HCT116 (cell line): Measurements from ENCODE around the gene MRPL9. TPM values are rescaled to one million over a fixed set of nuclear protein-coding genes. Genes with fewer than 3 reads are reported as not detected.
"Not testable (repeated sequence)": the region's sequence is repeated elsewhere in the genome, so short reads cannot be mapped to it uniquely, and the experiment has no call there.

Experiments used
- ATAC-seq: fragments of 200-7000 bp; cut with Tn5 transposase; 2 replicates; pipeline ENCODE4 v1.9.1; 2020; ENCODE audit warnings: mild to moderate bottlenecking, moderate library complexity
- BruUV-seq: library from RNA; stranded (reverse); fragments of 400-500 nt; replicated peaks from 2 replicates; lab custom pipeline; 2021; lab: Mats Ljungman, UMichigan
- CTCF ChIA-PET: fragments of 300-600 bp; sonication (Branson Sonifier 250); formaldehyde crosslinking; loops from one replicate; lab custom pipeline; 2021; ENCODE audit warnings: antibody characterized with exemption; lab: Charles Lee
- POLR2A ChIA-PET: fragments of 300-600, 350-600 bp; sonication (Branson Sonifier 250); formaldehyde crosslinking; loops from one replicate; lab custom pipeline; 2021; ENCODE audit warnings: antibody characterized with exemption; lab: Charles Lee
- RAD21 ChIA-PET, 2 experiments: fragments of 300-600 bp; sonication (Branson Sonifier 250); formaldehyde crosslinking; loops; one replicate each; lab custom pipeline; 2023; ENCODE audit warnings: low total read pairs in 2 of 2; ENCODE audit not compliant: uncharacterized antibody in 2 of 2, unreplicated experiment in 2 of 2, low non-redundant PET in 1 of 2; lab: Charles Lee
- DNase-seq: peaks from one replicate; pipeline ENCODE4 v3.0.0-alpha.2; 2010; ENCODE audit warnings: low read depth, low spot score
- H2AFZ ChIP-seq: fragments of 200-600 bp; shearing (Covaris generic), sonication (generic); 2 replicates; pipeline ENCODE4 v1.6.1; 2017; ENCODE audit warnings: low read depth, mixed run types, mixed read lengths, antibody characterized with exemption, low read length; ENCODE audit not compliant: poor library complexity, severe bottlenecking
- H3K27ac ChIP-seq: 2 replicates; pipeline ENCODE4 v1.5.1; 2012; ENCODE audit warnings: low read depth, low read length
- H3K27me3 ChIP-seq: fragments of 200-600 bp; sonication (generic); 2 replicates; pipeline ENCODE4 v1.6.1; 2016; ENCODE audit warnings: mixed run types, low read length, mixed read lengths; ENCODE audit not compliant: insufficient read depth
- H3K36me3 ChIP-seq, 2 experiments: fragments of 200-500 bp in 1 of 2; fragments of 200-600 bp in 1 of 2; sonication (Bioruptor generic) in 1 of 2; sonication (generic) in 1 of 2; 2 replicates each; pipeline versions ENCODE4 v1.5.1 to v1.6.1; 2014 to 2016; ENCODE audit warnings: low read length in 2 of 2, inconsistent platforms in 1 of 2, mixed read lengths in 1 of 2, mixed run types in 1 of 2; ENCODE audit not compliant: insufficient read depth in 2 of 2, control insufficient read depth in 1 of 2
- H3K4me1 ChIP-seq, 2 experiments: fragments of 200-600 bp in 1 of 2; sonication (generic) in 1 of 2; 2 replicates each; pipeline versions ENCODE4 v1.5.1 to v1.6.1; 2012 to 2017; ENCODE audit warnings: low read length in 2 of 2, inconsistent platforms in 1 of 2, mild to moderate bottlenecking in 1 of 2, mixed read lengths in 1 of 2, mixed run types in 1 of 2, moderate library complexity in 1 of 2; ENCODE audit not compliant: insufficient read depth in 2 of 2, control insufficient read depth in 1 of 2
- H3K4me2 ChIP-seq: fragments of 200-600 bp; sonication (generic); 2 replicates; pipeline ENCODE4 v1.6.1; 2017; ENCODE audit warnings: mixed run types, low read length, mixed read lengths
- H3K4me3 ChIP-seq, 2 experiments: fragments of 200-600 bp in 1 of 2; sonication (generic) in 1 of 2; replicated peaks in 1 of 2; 2 replicates each; pipeline ENCODE4 v1.5.1; 2011 to 2016; ENCODE audit warnings: low read length in 2 of 2, control low read depth in 1 of 2, low read depth in 1 of 2, mild to moderate bottlenecking in 1 of 2, mixed read lengths in 1 of 2, mixed run types in 1 of 2
- H3K79me2 ChIP-seq: fragments of 200-600 bp; sonication (generic); 2 replicates; pipeline ENCODE4 v1.6.1; 2017; ENCODE audit warnings: mild to moderate bottlenecking, mixed run types, low read length, moderate library complexity, mixed read lengths; ENCODE audit not compliant: insufficient read depth
- H3K9ac ChIP-seq: fragments of 200-600 bp; sonication (generic); 2 replicates; pipeline ENCODE4 v1.6.1; 2016; ENCODE audit warnings: low read length, mixed read lengths
- H3K9me2 ChIP-seq: fragments of 200-600 bp; sonication (generic), shearing (Covaris generic); 2 replicates; pipeline ENCODE4 v1.6.1; 2017; ENCODE audit warnings: mixed run types, mild to moderate bottlenecking, moderate library complexity; ENCODE audit not compliant: insufficient read depth
- H3K9me3 ChIP-seq, 2 experiments: fragments of 200-500 bp in 1 of 2; fragments of 200-600 bp in 1 of 2; sonication (Bioruptor generic) in 1 of 2; sonication (generic) in 1 of 2; 2 replicates each; pipeline ENCODE4 v1.6.1; 2014 to 2017; ENCODE audit warnings: low read length in 2 of 2, mixed read lengths in 2 of 2, inconsistent platforms in 1 of 2, low read depth in 1 of 2, mild to moderate bottlenecking in 1 of 2, mixed run types in 1 of 2, moderate library complexity in 1 of 2; ENCODE audit not compliant: control insufficient read depth in 1 of 2, insufficient read depth in 1 of 2
- H4K20me1 ChIP-seq: fragments of 200-600 bp; sonication (generic), shearing (Covaris generic); 2 replicates; pipeline ENCODE4 v1.6.1; 2017; ENCODE audit warnings: mixed run types, mild to moderate bottlenecking, moderate library complexity; ENCODE audit not compliant: insufficient read depth
- CEBPB ChIP-seq: IDR thresholded peaks from 2 replicates; pipeline ENCODE4 v1.6.1; 2012; ENCODE audit warnings: low read depth
- CTCF ChIP-seq, 3 experiments: fragments of 200-600 bp in 1 of 3; sonication (generic) in 1 of 3; IDR thresholded peaks in 2 of 3; conservative IDR thresholded peaks in 1 of 3; 2 replicates each; pipeline ENCODE4 v1.5.1; 2012 to 2017; ENCODE audit warnings: low read depth in 2 of 3, low read length in 2 of 3, antibody characterized with exemption in 1 of 3, borderline replicate concordance in 1 of 3, control low read depth in 1 of 3, mild to moderate bottlenecking in 1 of 3, mixed read lengths in 1 of 3, mixed run types in 1 of 3, moderate library complexity in 1 of 3; ENCODE audit not compliant: insufficient read depth in 1 of 3
- EGR1 ChIP-seq: IDR thresholded peaks from 2 replicates; pipeline ENCODE4 v1.6.1; 2012; ENCODE audit warnings: low read depth
- EZH2 ChIP-seq: fragments of 200-600 bp; sonication (generic); IDR thresholded peaks from 2 replicates; pipeline ENCODE4 v1.6.1; 2017; ENCODE audit warnings: antibody characterized with exemption, mixed run types
- EZH2phosphoT487 ChIP-seq: fragments of 200-600 bp; IDR thresholded peaks from 2 replicates; pipeline ENCODE4 v1.6.1; 2018; ENCODE audit warnings: antibody characterized with exemption, borderline replicate concordance
- FOSL1 ChIP-seq: IDR thresholded peaks from 2 replicates; pipeline ENCODE4 v1.6.1; 2012; ENCODE audit warnings: low read depth
- JUND ChIP-seq: IDR thresholded peaks from 2 replicates; pipeline ENCODE4 v1.6.1; 2012
- MAX ChIP-seq: IDR thresholded peaks from 2 replicates; pipeline ENCODE4 v1.6.1; 2012
- RAD21 ChIP-seq: IDR thresholded peaks from 2 replicates; pipeline ENCODE4 v1.6.1; 2012; ENCODE audit warnings: low read depth, mild to moderate bottlenecking
- SIN3A ChIP-seq: IDR thresholded peaks from 2 replicates; pipeline ENCODE4 v1.6.1; 2012; ENCODE audit warnings: low read depth
- SP1 ChIP-seq: IDR thresholded peaks from 2 replicates; pipeline ENCODE4 v1.6.1; 2012; ENCODE audit warnings: low read depth
- YY1 ChIP-seq: IDR thresholded peaks from 2 replicates; pipeline ENCODE4 v1.6.1; 2011; ENCODE audit warnings: low read length, low read depth, moderate library complexity, mild to moderate bottlenecking; ENCODE audit not compliant: insufficient replicate concordance; ENCODE audit errors: extremely low read depth
- ZBTB33 ChIP-seq: IDR thresholded peaks from 2 replicates; pipeline ENCODE4 v1.6.1; 2011; ENCODE audit warnings: mild to moderate bottlenecking, low read length, moderate library complexity; ENCODE audit not compliant: insufficient replicate concordance; ENCODE audit errors: extremely low read depth
- ZNF274 ChIP-seq: fragments of 200-500 bp; sonication (Bioruptor generic); IDR thresholded peaks from 2 replicates; pipeline ENCODE4 v1.6.1; 2014; ENCODE audit warnings: mild to moderate bottlenecking, low read depth, low read length, inconsistent platforms
- intact Hi-C: fragments of 100-400 bp; cut with micrococcal nuclease; formaldehyde crosslinking; loops from 2 replicates; pipeline ENCODE4 v1.10.0; 2022
- total RNA-seq: library from RNA; stranded (reverse); gene quantifications from one replicate; pipeline ENCODE4 v1.2.1, GENCODE V29; 2021; ENCODE audit not compliant: unreplicated experiment

The MRPL9 gene
- total RNA-seq, 1 experiment from 2014 or later: 94.5 TPM

GRCh38 chr1:151733995-151734394 is 29.3 kb downstream of the MRPL9 start:
- H3K9me2 ChIP-seq, H3K79me2 ChIP-seq, H3K9ac ChIP-seq, ATAC-seq, DNase-seq, H3K36me3 ChIP-seq, H3K4me1 ChIP-seq, H3K4me3 ChIP-seq, H3K4me2 ChIP-seq, H3K9me3 ChIP-seq, H3K27ac ChIP-seq, BruUV-seq, H4K20me1 ChIP-seq, H3K27me3 ChIP-seq, H2AFZ ChIP-seq: not testable (repeated sequence)
- TF ChIP-seq CTCF (IDR thresholded peaks at IDR 0.05 in 2 of 3, conservative IDR thresholded peaks at IDR 0.05 in 1 of 3; ENCODE audit: borderline replicate concordance in 1 of 3, insufficient read depth in 1 of 3, low read depth in 2 of 3, low read length in 2 of 3): 0 out of 6 replicates have a peak, but pooled peaks of 1 of the 3 experiments have one; percentile 5
- peak; percentile 30; the same call in 1 of the 2 replicates for TF ChIP-seq RAD21
- RAD21 ChIA-PET: interaction anchor here (0.6 to 1.4 kb wide), 3 partner anchors 33 to 103 kb away, joined by 4 to 6 read pairs (median 5); no protein-coding TSS in a partner anchor
- POLR2A ChIA-PET: interaction anchor here (2.5 kb wide), 1 partner anchor 194 kb away, joined by 10 read pairs; the partner anchor contains the start of gene TUFT1
- CTCF ChIA-PET: interaction anchor here (0.6 to 1.4 kb wide), 5 partner anchors 21 to 433 kb away, joined by 3 to 6 read pairs (median 4); partner anchors contain the start of gene POGZ
- intact Hi-C loops: loop anchor here (2.0 kb wide), 1 partner anchor 139 kb away; no protein-coding TSS in a partner anchor

- no peak overlapping the region for H3K4me2 ChIP-seq
- DNase-seq (no peak), ATAC-seq (no peak)
- ChIA-PET CTCF (no interaction called here), POLR2A (interaction anchor here (2.5 kb wide), 1 partner anchor 193 kb away, joined by 10 read pairs; the partner anchor contains the start of gene TUFT1), RAD21 (no interaction called here)
- H2AFZ ChIP-seq: no peak overlapping the region
- TF ChIP-seq JUND: no peak
- no peak for TF ChIP-seq YY1
- TF ChIP-seq FOSL1: no peak
- TF ChIP-seq SP1: no peak
- TF ChIP-seq ZBTB33: no peak
- TF ChIP-seq ZNF274: no peak
- no peak for TF ChIP-seq EGR1
- TF ChIP-seq EZH2: no peak
- TF ChIP-seq EZH2phosphoT487: no peak
- TF ChIP-seq SIN3A: no peak
- no peak for TF ChIP-seq MAX
- TF ChIP-seq CEBPB: no peak
- no peaks in the 10 kb centered on the region for H3K79me2 ChIP-seq
- H3K27ac ChIP-seq: no peak overlapping the region
- BruUV-seq: no TSS peak
- H3K4me3 ChIP-seq: no peak overlapping the region
- no peaks in the 10 kb centered on the region for H3K27me3 ChIP-seq
- no peak overlapping the region for H3K9ac ChIP-seq
- H3K9me2 ChIP-seq: no peaks in the 10 kb centered on the region
- H3K36me3 ChIP-seq: no peaks in the 10 kb centered on the region
- intact Hi-C loops: no loop called here
- H4K20me1 ChIP-seq: no peaks in the 10 kb centered on the region
- H3K9me3 ChIP-seq: peaks cover 0 to 7% of the 10 kb centered on the region in 2 experiments; a peak in 1 of 4 replicates
- 0 out of 4 replicates have a peak, but pooled peaks cover 0 to 4% of the 10 kb centered on the region in 2 experiments for H3K4me1 ChIP-seq
These were observed 30.2 kb downstream of the MRPL9 start for GRCh38 chr1:151733126-151733525.
